ENCODE data around the gene UBE2E2. TPM values are rescaled to one million over a fixed set of nuclear protein-coding genes. Genes with fewer than 3 reads are reported as not detected.

Gene UBE2E2
- polyA plus RNA-seq, 1 donor (not counting 4 experiments of a cell fraction or from before 2014, with no cell fraction given), result 63.2 TPM

GRCh38 chr3:23567917-23568316 is 364.8 kb downstream of the UBE2E2 start:
- Histone ChIP-seq H3K9me1 (ENCODE audit: control insufficient read depth, extremely low read depth, insufficient read depth, low read length) (no peaks in the 10 kb centered on the region), H3K79me2 (ENCODE audit: control insufficient read depth, insufficient read depth, low read length) (no peaks in the 10 kb centered on the region), H3K9ac (ENCODE audit: control insufficient read depth, extremely low read depth, insufficient read depth, low read length) (no peak overlapping the region), H3K36me3 (ENCODE audit: control insufficient read depth in 2 of 2, extremely low read depth in 1 of 2, insufficient read depth in 2 of 2, low read length in 2 of 2) (no peaks in the 10 kb centered on the region), H3K4me1 (ENCODE audit: control insufficient read depth, extremely low read depth, insufficient read depth, low read length) (peaks cover 5% of the 10 kb centered on the region), H3K4me3 (ENCODE audit: control insufficient read depth in 2 of 3, extremely low read depth in 1 of 3, insufficient read depth in 2 of 3, low read depth in 1 of 3, low read length in 3 of 3) (no peak overlapping the region), H3K27me3 (ENCODE audit: control insufficient read depth, extremely low read depth, insufficient read depth, low read length) (no peaks in the 10 kb centered on the region), H3K4me2 (ENCODE audit: control insufficient read depth, extremely low read depth, insufficient read depth, low read depth, low read length) (no peak overlapping the region), H3K27ac (ENCODE audit: control insufficient read depth, insufficient read depth, low read length) (no peak overlapping the region), H3K9me3 (ENCODE audit: control insufficient read depth, low read depth, low read length) (no peaks in the 10 kb centered on the region), H2AFZ (ENCODE audit: control insufficient read depth, low read length) (no peak overlapping the region), H4K20me1 (ENCODE audit: control insufficient read depth, extremely low read depth, insufficient read depth, low read length) (no peaks in the 10 kb centered on the region)
- FAIRE-seq, result peak; percentile 32
- DNase-seq (ENCODE audit: low read depth, low spot score), result peak; percentile 28
- dilution Hi-C loops (cut with MboI; ENCODE audit: extremely low pct_ligation_motif_present, low sequenced_read_pairs), result no loop called here
- TF ChIP-seq CTCF (optimal IDR thresholded peaks at IDR 0.05 in 1 of 3, IDR thresholded peaks at IDR 0.05 in 1 of 3, conservative IDR thresholded peaks at IDR 0.05 in 1 of 3; ENCODE audit: extremely low read depth in 1 of 3, insufficient read depth in 2 of 3, low read length in 3 of 3), result no peak
- TF ChIP-seq EZH2 (IDR thresholded peaks at IDR 0.05; ENCODE audit: low read length), result no peak

- Histone ChIP-seq H3K9me1 (ENCODE audit: control insufficient read depth, extremely low read depth, insufficient read depth, low read length) (no peaks in the 10 kb centered on the region), H4K20me1 (ENCODE audit: control insufficient read depth, extremely low read depth, insufficient read depth, low read length) (no peaks in the 10 kb centered on the region), H3K4me3 (ENCODE audit: control insufficient read depth in 2 of 3, extremely low read depth in 1 of 3, insufficient read depth in 2 of 3, low read depth in 1 of 3, low read length in 3 of 3) (no peak overlapping the region), H3K36me3 (ENCODE audit: control insufficient read depth in 2 of 2, extremely low read depth in 1 of 2, insufficient read depth in 2 of 2, low read length in 2 of 2) (no peaks in the 10 kb centered on the region), H2AFZ (ENCODE audit: control insufficient read depth, low read length) (no peak overlapping the region), H3K79me2 (ENCODE audit: control insufficient read depth, insufficient read depth, low read length) (no peaks in the 10 kb centered on the region), H3K27me3 (ENCODE audit: control insufficient read depth, extremely low read depth, insufficient read depth, low read length) (no peaks in the 10 kb centered on the region), H3K9ac (ENCODE audit: control insufficient read depth, extremely low read depth, insufficient read depth, low read length) (no peak overlapping the region), H3K27ac (ENCODE audit: control insufficient read depth, insufficient read depth, low read length) (no peak overlapping the region), H3K9me3 (ENCODE audit: control insufficient read depth, low read depth, low read length) (no peaks in the 10 kb centered on the region), H3K4me1 (ENCODE audit: control insufficient read depth, extremely low read depth, insufficient read depth, low read length) (no peaks in the 10 kb centered on the region), H3K4me2 (ENCODE audit: control insufficient read depth, extremely low read depth, insufficient read depth, low read depth, low read length) (no peak overlapping the region)
- no peak for FAIRE-seq
- no peak for TF ChIP-seq CTCF (optimal IDR thresholded peaks at IDR 0.05 in 1 of 3, IDR thresholded peaks at IDR 0.05 in 1 of 3, conservative IDR thresholded peaks at IDR 0.05 in 1 of 3; ENCODE audit: extremely low read depth in 1 of 3, insufficient read depth in 2 of 3, low read length in 3 of 3)
- no peak for TF ChIP-seq EZH2 (IDR thresholded peaks at IDR 0.05; ENCODE audit: low read length)
- no peak for DNase-seq (ENCODE audit: low read depth, low spot score)
- dilution Hi-C loops (cut with MboI; ENCODE audit: extremely low pct_ligation_motif_present, low sequenced_read_pairs), result no loop called here
These were observed 370.7 kb downstream of the UBE2E2 start for GRCh38 chr3:23573827-23574226.

All from keratinocyte (primary cell).